Measurements from ENCODE around the gene RABGGTA.

RABGGTA gene

DNA sequence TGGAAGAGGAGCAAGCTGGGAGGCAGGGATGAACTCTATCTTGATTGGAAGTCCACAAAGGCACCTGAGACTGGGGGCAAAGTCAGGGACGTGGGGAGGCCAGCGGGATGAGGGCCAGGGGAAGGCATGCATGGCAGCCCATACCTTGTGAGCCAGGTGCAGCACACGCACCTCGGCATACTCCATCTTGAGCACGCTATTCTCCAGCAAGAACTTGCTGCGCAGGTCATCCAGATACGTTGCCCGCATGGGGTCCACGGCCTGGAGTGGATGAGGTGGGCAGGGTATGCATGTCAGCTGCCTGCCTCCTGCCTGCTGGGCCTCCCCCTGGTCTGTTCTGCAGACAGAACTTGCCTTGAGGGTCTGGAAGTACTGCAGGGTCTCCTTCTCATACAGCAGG is 3.9 kb downstream of the RABGGTA start:
- TF ChIP-seq, protein P1, sequence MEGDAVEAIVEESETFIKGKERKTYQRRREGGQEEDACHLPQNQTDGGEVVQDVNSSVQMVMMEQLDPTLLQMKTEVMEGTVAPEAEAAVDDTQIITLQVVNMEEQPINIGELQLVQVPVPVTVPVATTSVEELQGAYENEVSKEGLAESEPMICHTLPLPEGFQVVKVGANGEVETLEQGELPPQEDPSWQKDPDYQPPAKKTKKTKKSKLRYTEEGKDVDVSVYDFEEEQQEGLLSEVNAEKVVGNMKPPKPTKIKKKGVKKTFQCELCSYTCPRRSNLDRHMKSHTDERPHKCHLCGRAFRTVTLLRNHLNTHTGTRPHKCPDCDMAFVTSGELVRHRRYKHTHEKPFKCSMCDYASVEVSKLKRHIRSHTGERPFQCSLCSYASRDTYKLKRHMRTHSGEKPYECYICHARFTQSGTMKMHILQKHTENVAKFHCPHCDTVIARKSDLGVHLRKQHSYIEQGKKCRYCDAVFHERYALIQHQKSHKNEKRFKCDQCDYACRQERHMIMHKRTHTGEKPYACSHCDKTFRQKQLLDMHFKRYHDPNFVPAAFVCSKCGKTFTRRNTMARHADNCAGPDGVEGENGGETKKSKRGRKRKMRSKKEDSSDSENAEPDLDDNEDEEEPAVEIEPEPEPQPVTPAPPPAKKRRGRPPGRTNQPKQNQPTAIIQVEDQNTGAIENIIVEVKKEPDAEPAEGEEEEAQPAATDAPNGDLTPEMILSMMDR (IDR thresholded peaks at IDR 0.05; ENCODE audit: control insufficient read depth, insufficient read depth, low read depth, low read length, missing control alignments), result no peak
- H3K4me3 ChIP-seq (ENCODE audit: control insufficient read depth, low read depth, low read length), result no peak overlapping the region
- no peak for DNase-seq (ENCODE audit: low read depth)

DNA sequence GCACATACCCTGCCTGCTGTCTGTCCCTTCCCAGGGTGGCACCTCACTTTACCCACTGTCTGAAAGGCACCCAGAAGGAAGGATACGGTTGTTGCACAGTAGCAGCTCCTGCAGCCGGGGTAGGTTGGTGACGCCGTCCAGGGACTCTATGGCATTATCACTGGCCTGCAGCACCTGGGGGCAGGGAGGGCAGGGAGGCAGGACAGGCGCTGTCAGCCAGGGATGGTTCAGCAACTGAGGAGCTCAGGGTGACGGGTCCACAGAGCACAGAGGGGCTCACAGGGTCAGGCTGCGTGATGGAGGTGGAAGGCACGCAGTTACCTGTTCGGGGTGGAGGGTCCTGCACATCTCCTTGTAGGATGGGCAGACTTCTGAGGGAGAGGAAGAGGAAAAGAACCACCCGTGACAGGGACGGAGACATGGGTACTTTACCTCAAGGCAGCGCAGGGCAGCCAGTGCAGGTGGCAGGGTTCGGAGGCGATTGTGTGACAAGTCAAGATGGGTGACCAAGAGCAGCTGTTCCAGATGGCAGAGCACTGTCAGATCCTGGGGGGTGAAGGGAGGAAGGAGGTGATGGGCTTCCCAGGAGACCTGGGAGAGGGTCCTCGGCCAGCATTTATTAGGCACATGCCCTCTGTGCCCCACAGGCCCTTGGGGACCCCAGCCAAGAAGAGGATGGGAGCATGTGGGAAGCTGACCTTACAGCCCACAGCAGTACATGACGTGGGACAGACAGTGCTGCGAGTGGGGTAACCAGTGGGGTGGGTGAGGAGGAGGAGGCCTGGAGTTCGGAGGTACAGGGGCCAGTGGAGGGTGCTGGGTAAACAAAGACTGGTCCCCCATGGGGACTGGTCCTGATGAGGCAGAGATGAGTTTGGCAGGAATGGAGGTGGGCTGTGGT is 4.8 kb downstream of the RABGGTA start:
- no peak for DNase-seq (ENCODE audit: low read depth)
- H3K4me3 ChIP-seq (ENCODE audit: control insufficient read depth, low read depth, low read length), result no peak overlapping the region
- TF ChIP-seq, protein P1 (IDR thresholded peaks at IDR 0.05; ENCODE audit: control insufficient read depth, insufficient read depth, low read depth, low read length, missing control alignments), result no peak

GRCh38 chr14:24264298-24264697 is 7.1 kb downstream of the RABGGTA start:
- TF ChIP-seq, protein P1 (IDR thresholded peaks at IDR 0.05; ENCODE audit: control insufficient read depth, insufficient read depth, low read depth, low read length, missing control alignments), result no peak
- no peak for DNase-seq (ENCODE audit: low read depth)
- H3K4me3 ChIP-seq (ENCODE audit: control insufficient read depth, low read depth, low read length), result no peak overlapping the region

DNA sequence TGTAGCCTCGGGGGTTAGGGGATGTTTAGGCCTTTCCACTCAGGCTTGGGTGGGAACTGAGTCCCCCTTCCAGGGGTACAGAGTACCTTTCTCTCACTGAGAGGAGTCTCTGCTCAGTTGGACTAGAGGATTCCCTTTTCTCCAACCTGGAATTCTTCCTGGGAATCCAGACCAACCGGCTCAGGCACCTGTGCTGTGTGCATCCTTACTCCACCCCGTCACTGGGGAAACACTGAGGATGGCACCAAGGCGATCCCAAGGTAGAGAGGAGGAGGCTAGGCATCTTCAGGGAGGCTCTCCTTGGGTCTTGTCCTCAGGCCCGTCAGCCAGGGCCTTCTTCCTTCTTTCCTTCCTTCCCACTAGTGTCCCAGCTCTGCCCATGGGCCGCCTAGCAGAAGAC is 7.5 kb downstream of the RABGGTA start:
- DNase-seq (ENCODE audit: low read depth), result no peak
- TF ChIP-seq, protein P1 (IDR thresholded peaks at IDR 0.05; ENCODE audit: control insufficient read depth, insufficient read depth, low read depth, low read length, missing control alignments), result no peak
- H3K4me3 ChIP-seq (ENCODE audit: control insufficient read depth, low read depth, low read length), result no peak overlapping the region

- TF ChIP-seq, protein P1 (IDR thresholded peaks at IDR 0.05; ENCODE audit: control insufficient read depth, insufficient read depth, low read depth, low read length, missing control alignments), result no peak
- no peak within 1 kb of the TSS for H3K4me3 ChIP-seq (ENCODE audit: control insufficient read depth, low read depth, low read length)
- no peak for DNase-seq (ENCODE audit: low read depth)
Measured at GRCh38 chr14:24262821-24263733, 8.3 kb downstream of the RABGGTA start, which contains the start of gene TGM1. Gene TGM1, minus strand, starts transcription at chr14:24263177. Its CDS starts 825 bp downstream, at chr14:24262352.

DNA sequence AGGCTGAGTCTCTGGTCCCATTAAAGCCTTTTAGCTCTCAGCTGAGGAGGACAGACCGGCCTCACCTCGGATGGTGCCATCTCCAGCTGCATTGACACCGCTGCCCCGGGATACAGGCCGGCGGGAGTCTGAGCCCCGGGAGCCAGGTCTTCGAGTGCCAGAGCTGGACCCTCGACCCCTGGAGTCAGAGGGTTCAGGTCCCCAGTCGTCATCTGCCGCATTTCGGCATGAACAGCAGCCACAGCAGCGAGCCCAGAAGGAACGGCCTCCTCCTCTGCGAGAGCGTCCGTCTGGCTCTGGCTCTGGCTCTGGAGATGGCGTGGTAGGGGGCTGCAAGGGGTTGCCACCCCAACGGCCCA is 9.4 kb downstream of the RABGGTA start:
- no peak for DNase-seq (ENCODE audit: low read depth)
- no peak overlapping the region for H3K4me3 ChIP-seq (ENCODE audit: control insufficient read depth, low read depth, low read length)
- TF ChIP-seq, protein P1 (IDR thresholded peaks at IDR 0.05; ENCODE audit: control insufficient read depth, insufficient read depth, low read depth, low read length, missing control alignments), result no peak

Data from AG09309 (cell line).